Measurements from ENCODE around the gene RPS21. TPM values are rescaled to one million over a fixed set of nuclear protein-coding genes. Genes with fewer than 3 reads are reported as not detected.

RPS21 gene
- total RNA-seq, 1 experiment from 2014 or later: 2,488 TPM

- Histone ChIP-seq H3K4me1 (ENCODE audit: control insufficient read depth in 1 of 2, insufficient read depth in 2 of 2, low read length in 2 of 2) (peaks cover 29 to 40% of the 10 kb centered on the region in 2 experiments), H3K27ac (ENCODE audit: low read depth, low read length) (peak within 1 kb of the TSS; percentile 72), H4K20me1 (ENCODE audit: insufficient read depth) (no peaks in the 10 kb centered on the region), H3K36me3 (ENCODE audit: control insufficient read depth in 1 of 2, insufficient read depth in 2 of 2, low read length in 2 of 2) (no peaks in the 10 kb centered on the region), H3K4me3 (replicated peaks in 1 of 2; ENCODE audit: low read depth in 1 of 2, low read length in 2 of 2) (peak within 1 kb of the TSS; percentile 77 to 81), H3K4me2 (ENCODE audit: low read length) (peak within 1 kb of the TSS; percentile 96), H3K27me3 (ENCODE audit: insufficient read depth, low read length) (no peaks in the 10 kb centered on the region), H3K9me3 (ENCODE audit: control insufficient read depth in 1 of 2, insufficient read depth in 1 of 2, low read depth in 1 of 2, low read length in 2 of 2) (no peaks in the 10 kb centered on the region), H3K9ac (ENCODE audit: low read length) (peak within 1 kb of the TSS; percentile 70), H3K9me2 (ENCODE audit: insufficient read depth) (no peaks in the 10 kb centered on the region), H3K79me2 (ENCODE audit: insufficient read depth, low read length) (peaks cover 16% of the 10 kb centered on the region), H2AFZ (ENCODE audit: low read depth, low read length, poor library complexity, severe bottlenecking) (peak within 1 kb of the TSS; percentile 68)
- intact Hi-C loops (cut with micrococcal nuclease): no loop called here
- no TSS peak for BruUV-seq (replicated peaks)
- ChIA-PET POLR2A (no interaction called here), CTCF (interaction anchor here (1.2 kb wide), 1 partner anchor 209 kb away, joined by 3 read pairs; no protein-coding TSS in a partner anchor), RAD21 (ENCODE audit: low non-redundant PET in 1 of 2, low total read pairs in 2 of 2, uncharacterized antibody in 2 of 2, unreplicated experiment in 2 of 2) (no interaction called here)
- peak; percentile 12 for TF ChIP-seq YY1 (IDR thresholded peaks at IDR 0.05; ENCODE audit: extremely low read depth, insufficient replicate concordance, low read depth, low read length)
- no peak for TF ChIP-seq CTCF (IDR thresholded peaks at IDR 0.05 in 2 of 3, conservative IDR thresholded peaks at IDR 0.05 in 1 of 3; ENCODE audit: borderline replicate concordance in 1 of 3, insufficient read depth in 1 of 3, low read depth in 2 of 3, low read length in 2 of 3)
- no peak for TF ChIP-seq SIN3A (IDR thresholded peaks at IDR 0.05; ENCODE audit: low read depth)
- peak; percentile 93 for TF ChIP-seq MAX (IDR thresholded peaks at IDR 0.05)
- TF ChIP-seq FOSL1 (IDR thresholded peaks at IDR 0.05; ENCODE audit: low read depth): peak; percentile 93
- no peak for TF ChIP-seq ZBTB33 (IDR thresholded peaks at IDR 0.05; ENCODE audit: extremely low read depth, insufficient replicate concordance, low read length)
- TF ChIP-seq ATF3 (IDR thresholded peaks at IDR 0.05): no peak
- peak; percentile 56 for TF ChIP-seq RAD21 (IDR thresholded peaks at IDR 0.05; ENCODE audit: low read depth)
- TF ChIP-seq EZH2phosphoT487 (IDR thresholded peaks at IDR 0.05; ENCODE audit: borderline replicate concordance): no peak
- ATAC-seq: peak; percentile 83
- DNase-seq (ENCODE audit: low read depth, low spot score): peak; percentile 83
Observed at GRCh38 chr20:62407221-62407992, 20.5 kb downstream of the RPS21 start, which contains the start of gene CABLES2. CABLES2 (minus strand) TSS chr20:62407285; CDS start chr20:62407276, 9 bp downstream.

Data from HCT116 (cell line).